Heart left ventricle (tissue), 16 donors: Measurements from ENCODE around the gene FAM20C. TPM values are rescaled to one million over a fixed set of nuclear protein-coding genes. Genes with fewer than 3 reads are reported as not detected.

ENCODE experiments used
- ATAC-seq, 4 donors: fragments of 200-7000 bp; cut with Tn5 transposase; one replicate each; pipeline ENCODE4 v1.9.1; 2020 to 2022; ENCODE audit warnings: moderate library complexity in 4 of 4, mild to moderate bottlenecking in 3 of 4, moderate number of reproducible peaks in 1 of 4
- DNase-seq, 5 donors: peaks; one replicate each; pipeline ENCODE4 v3.0.0-alpha.2; 2020
- H3K27ac ChIP-seq, 12 donors: fragments of 200-600 bp; sonication (generic) in 4 of 12; one replicate each; pipeline versions ENCODE4 v1.5.0 to v1.8.0; 2016 to 2022; ENCODE audit warnings: mild to moderate bottlenecking in 2 of 12
- H3K27me3 ChIP-seq, 9 donors: fragments of 200-600 bp; sonication (generic) in 2 of 9; one replicate each; pipeline versions ENCODE4 v1.5.1 to v1.8.0; 2016 to 2022; ENCODE audit warnings: mild to moderate bottlenecking in 3 of 9
- H3K36me3 ChIP-seq, 9 donors: fragments of 200-600 bp; sonication (generic) in 2 of 9; one replicate each; pipeline versions ENCODE4 v1.5.0 to v1.8.0; 2018 to 2022; ENCODE audit warnings: mild to moderate bottlenecking in 2 of 9
- H3K4me1 ChIP-seq, 12 donors: fragments of 200-600 bp; sonication (generic) in 4 of 12; one replicate each; pipeline versions ENCODE4 v1.5.0 to v1.8.0; 2016 to 2022; ENCODE audit warnings: mild to moderate bottlenecking in 3 of 12
- H3K4me3 ChIP-seq, 12 donors: fragments of 200-600 bp; sonication (generic) in 4 of 12; one replicate each; pipeline versions ENCODE4 v1.5.0 to v1.8.0; 2017 to 2022; ENCODE audit warnings: mild to moderate bottlenecking in 9 of 12, moderate library complexity in 4 of 12
- H3K9me3 ChIP-seq, 12 donors: fragments of 200-600 bp; sonication (generic) in 4 of 12; one replicate each; pipeline versions ENCODE4 v1.5.0 to v1.8.0; 2016 to 2022; ENCODE audit warnings: mild to moderate bottlenecking in 1 of 12
- POLR2A ChIP-seq, 2 donors: fragments of 450-650 bp; IDR thresholded peaks; one replicate each; pipeline ENCODE4 v1.6.1; 2017; ENCODE audit warnings: antibody characterized with exemption in 2 of 2, mild to moderate bottlenecking in 2 of 2, moderate library complexity in 2 of 2
- WGBS, 4 donors: extraction: QIAGEN DNeasy Blood & Tissue Kit in 2 of 4; methylation state at CpG; one replicate each; pipeline versions ENCODE4 v1.1.5 to v1.1.7; 2013 to 2018; 5-methylcytosine and 5-hydroxymethylcytosine counted together
- intact Hi-C, 10 donors: fragments of 100-400 bp; cut with DNase I; formaldehyde crosslinking; loops; one replicate each; pipeline versions ENCODE4 v1.11.1 to v1.14.2; 2022
- polyA plus RNA-seq, 2 donors: library from polyadenylated mRNA; stranded (reverse); fragments of 200-250 nt; gene quantifications; one replicate each; pipeline ENCODE4 v1.2.3, GENCODE V29; 2013
- total RNA-seq, 9 donors: library from RNA; depleted of rRNA in 2 of 9; stranded (reverse); fragments of >200 nt in 2 of 9; fragmentation: NEBNext Ultra II Directional in 3 of 9; extraction: Animal tissue kit (Norgen Biotek cat#: 25700) in 3 of 9; gene quantifications; one replicate each; pipeline versions ENCODE4 v1.1.0 to v1.2.4, GENCODE V29; 2016 to 2023
- TF ChIP-seq, protein P1 (sequence below), 12 donors: fragments of 200-600 bp; sonication (generic) in 4 of 12; IDR thresholded peaks; one replicate each; pipeline versions ENCODE4 v1.5.0 to v1.8.0; 2018 to 2022; ENCODE audit warnings: antibody characterized with exemption in 12 of 12, mild to moderate bottlenecking in 5 of 12
- donor health status: ischemic (EF 13 %, LVEDD 7.1; RV severe dilation, severe dysfunction).
- donor health status: healthy with polysubstance abuse.
- donor health status: DM: no; HTN: yes; CAD: no.
- donor health status: DM: no; HTN: no; CAD: no.
- donor health status: ischemic (EF 25% LVEDD 6.9; RV normal size, moderate dysfunction).
- donor health status: ischemic (EF 25% LVEDD 5.7; RV mildly dilated, moderate dysfunction).
- donor health status: healthy.
- donor health status: DM: yes; HTN: yes; CAD: no.
- donor health status: ischemic (EF 35%, LVEDD 5.7; RV mildly dilated, moderate dysfunction).
- donor health status: nonischemic (EF 11% LVEDD 7.7; RV severe dilation, severe dysfunction).
- donor health status: DM: yes; HTN: yes; CAD: no.
- donor health status: PGD.
- donor health status: ischemic (EF 29% LVEDD 5.4; RV normal size, mild dysfunction).
- donor health status: nonischemic (EF 23%, LVEDD 6.1; RV moderate dilation, normal function).

Gene FAM20C
- total and polyA plus RNA-seq, 11 donors: 11.1 to 52.0 (median 21.0) TPM

DNA sequence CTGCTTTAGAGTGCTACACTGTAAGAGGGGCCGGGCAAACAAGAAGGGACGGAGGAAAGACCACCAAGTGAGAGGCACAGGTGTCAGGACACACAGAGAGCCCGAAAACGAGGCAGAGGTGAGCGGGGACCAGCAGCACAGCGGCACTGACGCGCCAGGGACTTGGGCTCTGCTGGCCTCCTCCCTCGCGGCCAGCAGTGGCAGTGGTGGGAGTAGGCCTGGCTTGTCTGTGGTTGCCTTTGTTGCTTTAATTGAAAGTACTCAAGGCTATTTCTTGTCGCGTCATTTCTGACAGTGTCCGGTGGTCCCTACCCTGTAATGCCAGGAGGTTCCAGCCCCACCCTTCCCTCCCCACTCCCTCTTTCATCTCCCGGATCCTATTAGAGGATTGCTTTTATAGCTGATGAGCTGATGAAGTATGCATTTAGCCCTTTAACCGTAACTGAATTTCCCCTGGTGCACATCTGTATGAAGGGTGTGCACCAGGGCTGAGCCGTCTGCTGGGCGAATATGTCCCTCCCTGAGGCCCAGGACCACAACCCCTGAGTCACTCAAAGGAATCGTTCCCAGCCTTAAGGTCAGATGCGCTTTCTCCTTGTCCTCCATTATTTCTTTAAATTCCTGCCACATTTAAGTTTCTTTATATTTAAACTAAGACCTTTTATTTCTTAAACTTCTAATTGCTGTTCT, 39.5 kb upstream of the FAM20C start:
- no peak overlapping the region for H3K4me3 ChIP-seq
- no peak for TF ChIP-seq POLR2A (IDR thresholded peaks at IDR 0.05)
- TF ChIP-seq, protein P1, sequence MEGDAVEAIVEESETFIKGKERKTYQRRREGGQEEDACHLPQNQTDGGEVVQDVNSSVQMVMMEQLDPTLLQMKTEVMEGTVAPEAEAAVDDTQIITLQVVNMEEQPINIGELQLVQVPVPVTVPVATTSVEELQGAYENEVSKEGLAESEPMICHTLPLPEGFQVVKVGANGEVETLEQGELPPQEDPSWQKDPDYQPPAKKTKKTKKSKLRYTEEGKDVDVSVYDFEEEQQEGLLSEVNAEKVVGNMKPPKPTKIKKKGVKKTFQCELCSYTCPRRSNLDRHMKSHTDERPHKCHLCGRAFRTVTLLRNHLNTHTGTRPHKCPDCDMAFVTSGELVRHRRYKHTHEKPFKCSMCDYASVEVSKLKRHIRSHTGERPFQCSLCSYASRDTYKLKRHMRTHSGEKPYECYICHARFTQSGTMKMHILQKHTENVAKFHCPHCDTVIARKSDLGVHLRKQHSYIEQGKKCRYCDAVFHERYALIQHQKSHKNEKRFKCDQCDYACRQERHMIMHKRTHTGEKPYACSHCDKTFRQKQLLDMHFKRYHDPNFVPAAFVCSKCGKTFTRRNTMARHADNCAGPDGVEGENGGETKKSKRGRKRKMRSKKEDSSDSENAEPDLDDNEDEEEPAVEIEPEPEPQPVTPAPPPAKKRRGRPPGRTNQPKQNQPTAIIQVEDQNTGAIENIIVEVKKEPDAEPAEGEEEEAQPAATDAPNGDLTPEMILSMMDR (IDR thresholded peaks at IDR 0.05): no peak
- peak in 2 of 5 donors; percentile 15 to 26 for DNase-seq
- H3K27me3 ChIP-seq: no peaks in the 10 kb centered on the region
- WGBS, 4 donors: 83 to 94% (median 88%) methylated on average over 15 to 19 of the region's 19 CpGs
- no peak for ATAC-seq
- H3K9me3 ChIP-seq: no peaks in the 10 kb centered on the region
- H3K27ac ChIP-seq: peak overlapping the region in 5 of 12 donors; percentile 43 to 80 (median 67)
- H3K36me3 ChIP-seq: no peaks in the 10 kb centered on the region
- H3K4me1 ChIP-seq: peaks cover 0 to 31% (median 14%) of the 10 kb centered on the region in 12 donors
- intact Hi-C loops: loop anchor here in 5 of 10 donors (5.0 kb wide), 2 partner anchors 34 to 39 kb away; partner anchors contain the start of gene FAM20C (in 3 of the 5)

DNA sequence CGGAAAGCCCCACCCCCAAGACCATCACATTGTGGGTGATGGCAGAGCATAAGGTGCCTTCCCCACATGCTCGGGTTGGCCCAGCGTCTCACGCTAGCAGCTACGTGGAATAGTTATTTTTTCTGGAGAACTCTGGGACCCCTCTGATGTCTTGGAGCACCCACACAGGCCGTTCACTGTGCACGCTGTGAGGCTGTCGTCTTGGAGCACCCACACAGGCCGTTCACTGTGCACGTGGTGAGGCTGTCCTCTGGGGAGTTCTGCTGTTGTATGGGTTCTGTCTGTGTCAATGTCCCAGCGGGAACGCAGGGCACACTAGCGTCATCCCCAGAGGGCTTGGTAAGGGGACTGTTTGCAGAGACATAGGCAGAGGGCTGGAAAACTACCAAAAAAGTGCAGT, 38.8 kb upstream of the FAM20C start:
- intact Hi-C loops: loop anchor here in 5 of 10 donors (5.0 kb wide), 2 partner anchors 34 to 39 kb away; partner anchors contain the start of gene FAM20C (in 3 of the 5)
- H3K27ac ChIP-seq: peak overlapping the region in 8 of 12 donors; percentile 23 to 80 (median 60)
- no peaks in the 10 kb centered on the region for H3K9me3 ChIP-seq
- 65 to 89% (median 73%) methylated on average over 6 to 13 of the region's 13 CpGs for WGBS, 4 donors
- peak; percentile 22 to 65 (median 37) for ATAC-seq
- DNase-seq: peak in 2 of 5 donors; percentile 53 to 79
- H3K4me1 ChIP-seq: peaks cover 0 to 28% (median 11%) of the 10 kb centered on the region in 12 donors
- H3K27me3 ChIP-seq: no peaks in the 10 kb centered on the region
- TF ChIP-seq, protein P1 (IDR thresholded peaks at IDR 0.05): no peak
- no peak for TF ChIP-seq POLR2A (IDR thresholded peaks at IDR 0.05)
- H3K4me3 ChIP-seq: no peak overlapping the region
- no peaks in the 10 kb centered on the region for H3K36me3 ChIP-seq

DNA sequence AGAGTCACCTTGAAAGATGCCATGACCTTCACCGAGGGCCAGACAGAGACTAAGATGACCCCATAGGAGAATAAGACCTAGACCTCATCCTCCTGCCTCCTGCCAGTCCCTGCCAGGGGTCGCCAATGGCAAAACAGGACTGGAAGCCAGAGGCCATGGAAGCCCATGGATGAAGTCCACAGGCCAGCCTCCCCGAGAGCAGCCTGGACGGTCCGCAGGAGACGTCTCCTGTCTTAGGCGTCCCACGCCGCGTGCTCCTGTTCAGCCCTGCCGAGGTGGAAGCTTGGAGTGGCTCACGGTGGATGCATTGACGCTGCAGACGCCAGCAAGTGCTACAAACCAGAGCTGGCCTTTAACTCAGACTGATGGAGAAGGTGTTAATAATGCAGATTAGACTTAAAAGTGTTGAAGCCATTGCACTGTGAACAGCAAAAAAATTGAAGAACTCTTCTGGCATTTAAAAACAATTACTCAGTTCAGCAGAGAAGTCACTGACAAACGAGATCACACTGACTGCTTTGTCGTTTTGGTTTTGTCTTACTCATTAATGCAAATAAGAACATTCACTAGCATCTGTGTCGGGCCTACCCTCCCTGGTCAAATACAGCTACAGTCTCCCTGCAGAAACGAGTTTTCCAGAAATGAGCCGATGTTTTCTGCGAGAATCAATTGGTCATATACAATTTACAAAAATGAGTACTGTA, 38.1 kb upstream of the FAM20C start:
- Histone ChIP-seq H3K27ac (peak overlapping the region in 5 of 12 donors; percentile 13 to 80 (median 62)), H3K36me3 (no peaks in the 10 kb centered on the region), H3K4me3 (no peak overlapping the region), H3K9me3 (no peaks in the 10 kb centered on the region), H3K4me1 (peaks cover 0 to 25% (median 9%) of the 10 kb centered on the region in 12 donors), H3K27me3 (no peaks in the 10 kb centered on the region)
- DNase-seq (peak in 1 of 5 donors; percentile 59), ATAC-seq (no peak)
- WGBS, 4 donors: 78 to 88% (median 86%) methylated on average over 16 to 20 of the region's 20 CpGs
- intact Hi-C loops: loop anchor here in 5 of 10 donors (5.0 kb wide), 2 partner anchors 33 to 38 kb away; partner anchors contain the start of gene FAM20C (in 3 of the 5)
- no peak for TF ChIP-seq POLR2A (IDR thresholded peaks at IDR 0.05)
- TF ChIP-seq, protein P1 (IDR thresholded peaks at IDR 0.05): no peak

DNA sequence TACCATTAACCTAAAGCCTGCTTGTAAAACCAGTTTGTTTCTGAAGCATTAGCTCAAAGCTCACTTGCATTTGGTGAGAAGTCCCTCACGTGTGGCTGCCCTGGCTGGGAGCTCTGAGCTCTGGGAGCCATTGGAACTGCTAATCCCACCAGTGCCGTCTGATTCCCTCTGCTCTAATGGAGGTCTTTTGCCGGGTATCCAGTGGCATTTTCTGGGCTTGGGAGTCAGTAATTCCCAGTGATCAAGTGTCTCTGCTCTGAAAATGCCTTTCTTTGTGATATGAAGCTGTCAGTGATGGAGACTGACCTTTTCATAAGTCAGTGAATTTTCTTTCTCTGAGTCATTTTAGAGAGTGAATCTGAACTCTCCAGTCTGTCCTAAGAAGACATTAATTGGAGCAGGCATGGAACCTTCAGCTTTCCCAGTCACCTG, 36.9 kb upstream of the FAM20C start:
- TF ChIP-seq POLR2A (IDR thresholded peaks at IDR 0.05): no peak
- TF ChIP-seq, protein P1 (IDR thresholded peaks at IDR 0.05): no peak
- Histone ChIP-seq H3K27me3 (no peaks in the 10 kb centered on the region), H3K36me3 (no peaks in the 10 kb centered on the region), H3K4me3 (no peak overlapping the region), H3K27ac (peak overlapping the region in 1 of 12 donors; percentile 25), H3K4me1 (peaks cover 0 to 18% (median 0%) of the 10 kb centered on the region in 12 donors), H3K9me3 (no peaks in the 10 kb centered on the region)
- intact Hi-C loops: no loop called here
- ATAC-seq (no peak), DNase-seq (peak in 2 of 5 donors; percentile 11 to 12)
- WGBS, 4 donors: 56 to 73% (median 65%) methylated on average over 3 of the region's 3 CpGs
